Trophoblast cell (in vitro differentiated cells and primary cell): ENCODE results near the gene COL5A2.

ENCODE experiments used
- DNase-seq, 2 donors: peaks; one replicate each; pipeline ENCODE4 v3.0.0-alpha.2; 2016
- H2AFZ ChIP-seq: 2 replicates; pipeline ENCODE4 v1.6.1; 2013; ENCODE audit warnings: low read length, moderate library complexity, mild to moderate bottlenecking; ENCODE audit not compliant: insufficient read depth, poor library complexity
- H2AK5ac ChIP-seq: 2 replicates; pipeline ENCODE4 v1.6.1; 2013; ENCODE audit warnings: mild to moderate bottlenecking, low read length
- H2BK120ac ChIP-seq: 2 replicates; pipeline ENCODE4 v1.6.1; 2013; ENCODE audit warnings: low read length, mild to moderate bottlenecking, moderate library complexity; ENCODE audit not compliant: insufficient read depth, poor library complexity
- H2BK12ac ChIP-seq: 2 replicates; pipeline ENCODE4 v1.6.1; 2013; ENCODE audit warnings: mild to moderate bottlenecking, low read length, moderate library complexity
- H2BK5ac ChIP-seq: 2 replicates; pipeline ENCODE4 v1.6.1; 2013; ENCODE audit warnings: low read length, low read depth, moderate library complexity, mild to moderate bottlenecking; ENCODE audit not compliant: poor library complexity
- H3K14ac ChIP-seq: 2 replicates; pipeline ENCODE4 v1.6.1; 2013; ENCODE audit warnings: mild to moderate bottlenecking, low read length
- H3K18ac ChIP-seq: 2 replicates; pipeline ENCODE4 v1.6.1; 2013; ENCODE audit warnings: mild to moderate bottlenecking, low read length
- H3K23ac ChIP-seq: 2 replicates; pipeline ENCODE4 v1.6.1; 2013; ENCODE audit warnings: low read length
- H3K27ac ChIP-seq: 2 replicates; pipeline ENCODE4 v1.5.1; 2013; ENCODE audit warnings: low read depth, mild to moderate bottlenecking, inconsistent platforms, low read length, moderate library complexity
- H3K27me3 ChIP-seq: 2 replicates; pipeline ENCODE4 v1.6.1; 2013; ENCODE audit warnings: inconsistent platforms, mild to moderate bottlenecking, low read length, moderate library complexity; ENCODE audit not compliant: insufficient read depth
- H3K36me3 ChIP-seq, 2 experiments: 1 replicate in 1 of 2; 2 replicates in 1 of 2; pipeline ENCODE4 v1.6.1; 2013; ENCODE audit warnings: low read length in 2 of 2, mild to moderate bottlenecking in 2 of 2, moderate library complexity in 1 of 2; ENCODE audit not compliant: insufficient read depth in 2 of 2, control insufficient read depth in 1 of 2
- H3K4ac ChIP-seq: 2 replicates; pipeline ENCODE4 v1.6.1; 2013; ENCODE audit warnings: low read depth, mild to moderate bottlenecking, low read length, moderate library complexity
- H3K4me1 ChIP-seq, 2 experiments: 1 replicate in 1 of 2; 2 replicates in 1 of 2; pipeline ENCODE4 v1.6.1; 2013; ENCODE audit warnings: low read length in 2 of 2, mild to moderate bottlenecking in 2 of 2, moderate library complexity in 1 of 2; ENCODE audit not compliant: insufficient read depth in 2 of 2, control insufficient read depth in 1 of 2
- H3K4me2 ChIP-seq: 2 replicates; pipeline ENCODE4 v1.6.1; 2013; ENCODE audit warnings: inconsistent platforms, mild to moderate bottlenecking, low read length, moderate library complexity
- H3K4me3 ChIP-seq: 2 replicates; pipeline ENCODE4 v1.5.1; 2013; ENCODE audit warnings: mild to moderate bottlenecking, low read depth, low read length, inconsistent platforms
- H3K79me1 ChIP-seq: one replicate; pipeline ENCODE4 v1.6.1; 2013; ENCODE audit warnings: low read length
- H3K79me2 ChIP-seq: 2 replicates; pipeline ENCODE4 v1.6.1; 2013; ENCODE audit warnings: low read length, mild to moderate bottlenecking; ENCODE audit not compliant: control insufficient read depth, insufficient read depth, poor library complexity
- H3K9ac ChIP-seq: 2 replicates; pipeline ENCODE4 v1.6.1; 2013; ENCODE audit warnings: mild to moderate bottlenecking, low read length
- H3K9me3 ChIP-seq: 2 replicates; pipeline ENCODE4 v1.6.1; 2013; ENCODE audit warnings: low read depth, mild to moderate bottlenecking, control low read depth, inconsistent platforms, low read length; ENCODE audit not compliant: insufficient read depth
- H4K12ac ChIP-seq: 2 replicates; pipeline ENCODE4 v1.6.1; 2013; ENCODE audit warnings: low read depth, mild to moderate bottlenecking, low read length, moderate library complexity
- H4K8ac ChIP-seq: 2 replicates; pipeline ENCODE4 v1.6.1; 2013; ENCODE audit warnings: low read depth, mild to moderate bottlenecking, low read length, moderate library complexity
- H4K91ac ChIP-seq: one replicate; pipeline ENCODE4 v1.6.1; 2013; ENCODE audit warnings: low read depth, mild to moderate bottlenecking, low read length, moderate library complexity
- WGBS: extraction: QIAGEN DNeasy Blood & Tissue Kit; methylation state at CpG from one replicate; pipeline ENCODE4 v1.1.7; 2013; ENCODE audit warnings: missing lambda C conversion rate; ENCODE audit not compliant: insufficient read length, insufficient coverage; ENCODE audit errors: extremely low coverage; 5-methylcytosine and 5-hydroxymethylcytosine counted together

Gene COL5A2

DNA sequence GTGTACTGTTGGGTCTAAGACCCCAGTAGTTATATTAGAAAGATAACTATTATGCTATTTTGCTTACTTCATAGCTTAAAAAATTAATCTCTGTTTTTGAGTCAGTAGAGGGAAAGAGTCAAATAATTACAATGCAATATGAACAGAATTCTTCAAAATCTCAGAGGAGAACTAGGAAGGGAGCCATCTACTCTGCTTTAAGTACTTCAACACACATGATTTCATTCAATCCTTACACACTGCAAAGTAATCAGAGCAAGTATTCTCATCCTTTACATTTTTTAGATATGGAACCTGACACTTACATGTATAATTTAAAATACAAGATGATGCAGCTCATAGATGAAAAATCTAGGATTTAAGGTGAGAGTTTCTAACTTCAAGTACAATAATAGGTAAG is 27.7 kb downstream of the COL5A2 start:
- Histone ChIP-seq H3K4me3 (no peak overlapping the region), H3K79me1 (no peaks in the 10 kb centered on the region), H4K91ac (no peak overlapping the region), H3K4ac (no peak overlapping the region), H2BK12ac (no peak overlapping the region), H3K27me3 (no peaks in the 10 kb centered on the region), H3K27ac (no peak overlapping the region), H3K18ac (no peak overlapping the region), H2BK120ac (no peak overlapping the region), H4K8ac (no peak overlapping the region), H3K36me3 (peaks cover 0 to 3% of the 10 kb centered on the region in 2 experiments), H3K9ac (no peak overlapping the region), H3K14ac (no peak overlapping the region), H2AK5ac (no peak overlapping the region), H3K4me1 (peaks cover 0 to 3% of the 10 kb centered on the region in 2 experiments), H3K23ac (no peak overlapping the region), H4K12ac (no peak overlapping the region), H2BK5ac (no peak overlapping the region), H3K9me3 (no peaks in the 10 kb centered on the region), H2AFZ (no peak overlapping the region), H3K4me2 (no peak overlapping the region), H3K79me2 (no peaks in the 10 kb centered on the region)
- DNase-seq = no peak

DNA sequence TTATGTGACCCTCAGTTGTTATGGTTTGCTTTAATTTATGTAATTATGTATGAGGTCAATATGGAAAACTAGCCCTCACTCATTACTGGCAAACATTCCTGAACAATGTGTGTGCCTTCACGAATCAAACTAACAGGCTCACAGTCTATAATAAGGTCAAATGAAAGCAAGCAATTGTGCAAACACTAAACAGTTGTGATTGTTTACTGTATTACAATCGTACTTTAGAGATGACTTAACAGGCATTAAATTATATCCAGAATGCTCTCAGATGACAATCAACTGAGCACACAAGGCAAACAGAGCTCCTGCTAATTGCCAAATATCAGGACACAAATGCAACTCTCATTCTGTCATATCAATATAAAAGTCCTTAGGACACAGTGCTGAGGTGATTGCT is 29.5 kb downstream of the COL5A2 start:
- Histone ChIP-seq H3K4me3 (no peak overlapping the region), H3K23ac (no peak overlapping the region), H3K9ac (no peak overlapping the region), H3K27me3 (no peaks in the 10 kb centered on the region), H2AK5ac (no peak overlapping the region), H3K4me2 (no peak overlapping the region), H3K79me1 (no peaks in the 10 kb centered on the region), H2BK12ac (no peak overlapping the region), H3K4me1 (peaks cover 0 to 3% of the 10 kb centered on the region in 2 experiments), H3K9me3 (no peaks in the 10 kb centered on the region), H3K27ac (no peak overlapping the region), H4K91ac (no peak overlapping the region), H3K36me3 (peaks cover 0 to 3% of the 10 kb centered on the region in 2 experiments), H3K4ac (no peak overlapping the region), H4K8ac (no peak overlapping the region), H2BK120ac (no peak overlapping the region), H2AFZ (no peak overlapping the region), H3K14ac (no peak overlapping the region), H3K18ac (no peak overlapping the region), H3K79me2 (no peaks in the 10 kb centered on the region), H4K12ac (no peak overlapping the region), H2BK5ac (no peak overlapping the region)
- peak in 1 of 2 donors; percentile 51 for DNase-seq
- WGBS = no CpG with 5 or more reads among the region's 2 CpGs

DNA sequence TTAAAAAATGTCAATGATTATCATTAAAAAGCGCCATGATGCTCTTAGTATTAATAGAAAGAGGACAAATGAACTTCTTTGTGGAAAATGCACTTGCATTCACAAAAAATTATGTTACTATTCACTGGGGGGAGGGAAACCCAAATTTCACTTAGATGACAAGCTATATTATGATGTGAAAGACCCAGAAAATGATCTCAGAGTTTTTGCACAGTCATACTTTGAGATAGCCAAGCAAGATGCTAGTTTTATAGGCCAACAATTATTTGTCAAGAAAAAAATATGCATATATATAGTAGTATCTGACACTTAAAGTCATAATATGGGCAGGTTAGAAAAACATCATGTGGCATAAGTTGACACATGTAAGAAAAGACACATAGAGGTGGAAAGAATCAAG is 31.6 kb downstream of the COL5A2 start:
- H3K4me2 ChIP-seq = no peak overlapping the region
- H3K23ac ChIP-seq = no peak overlapping the region
- no peak overlapping the region for H2BK120ac ChIP-seq
- H3K79me2 ChIP-seq = no peaks in the 10 kb centered on the region
- no peak overlapping the region for H3K4ac ChIP-seq
- H2BK12ac ChIP-seq = no peak overlapping the region
- H3K9me3 ChIP-seq = no peaks in the 10 kb centered on the region
- H3K4me3 ChIP-seq = no peak overlapping the region
- WGBS = no CpG with 5 or more reads among the region's 1 CpG
- DNase-seq = no peak
- no peak overlapping the region for H3K14ac ChIP-seq
- H2BK5ac ChIP-seq = no peak overlapping the region
- H4K12ac ChIP-seq = no peak overlapping the region
- no peaks in the 10 kb centered on the region for H3K79me1 ChIP-seq
- H3K9ac ChIP-seq = no peak overlapping the region
- H3K4me1 ChIP-seq = peaks cover 0 to 3% of the 10 kb centered on the region in 2 experiments
- no peak overlapping the region for H3K27ac ChIP-seq
- H2AK5ac ChIP-seq = no peak overlapping the region
- no peaks in the 10 kb centered on the region for H3K27me3 ChIP-seq
- no peak overlapping the region for H4K91ac ChIP-seq
- no peak overlapping the region for H2AFZ ChIP-seq
- H3K18ac ChIP-seq = no peak overlapping the region
- peaks cover 0 to 1% of the 10 kb centered on the region in 2 experiments for H3K36me3 ChIP-seq
- no peak overlapping the region for H4K8ac ChIP-seq

DNA sequence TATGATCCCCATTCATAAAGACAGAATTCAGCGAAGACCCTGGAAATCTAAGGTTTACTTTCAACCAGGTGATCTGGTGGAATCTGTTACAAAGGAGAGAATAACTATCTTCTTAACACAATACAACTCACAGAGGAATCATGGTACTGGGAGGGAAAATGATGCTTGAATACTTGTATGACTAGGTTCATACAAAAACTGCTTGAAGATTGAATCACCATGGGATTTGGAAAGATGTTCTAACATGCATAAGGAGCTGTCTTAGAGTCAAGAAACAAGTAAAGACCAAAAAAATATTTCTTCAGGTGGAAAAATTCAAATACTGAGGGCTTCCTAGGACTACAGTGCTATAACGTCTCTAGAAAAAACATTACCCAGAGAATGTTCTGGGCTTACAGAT is 32.2 kb downstream of the COL5A2 start:
- no CpG with 5 or more reads among the region's 2 CpGs for WGBS
- Histone ChIP-seq H3K36me3 (no peaks in the 10 kb centered on the region), H2AK5ac (no peak overlapping the region), H3K9ac (no peak overlapping the region), H3K4me2 (no peak overlapping the region), H3K4me1 (peaks cover 0 to 3% of the 10 kb centered on the region in 2 experiments), H4K12ac (no peak overlapping the region), H4K8ac (no peak overlapping the region), H4K91ac (no peak overlapping the region), H3K79me2 (no peaks in the 10 kb centered on the region), H3K4me3 (no peak overlapping the region), H3K23ac (no peak overlapping the region), H3K79me1 (no peaks in the 10 kb centered on the region), H3K27ac (no peak overlapping the region), H3K18ac (no peak overlapping the region), H3K14ac (no peak overlapping the region), H2BK120ac (no peak overlapping the region), H3K9me3 (no peaks in the 10 kb centered on the region), H2BK12ac (no peak overlapping the region), H3K4ac (no peak overlapping the region), H3K27me3 (no peaks in the 10 kb centered on the region), H2AFZ (no peak overlapping the region), H2BK5ac (no peak overlapping the region)
- peak in 1 of 2 donors; percentile 17 for DNase-seq
